ENCODE data around the gene ANKRD40CL. TPM values are rescaled to one million over a fixed set of nuclear protein-coding genes. Genes with fewer than 3 reads are reported as not detected.

Gene ANKRD40CL
- total RNA-seq, 1 experiment from 2014 or later = not detected

GRCh38 chr17:50719144-50719923, 48.0 kb downstream of the ANKRD40CL start, which contains the start of gene LUC7L3 (continued):
- 0 out of 2 replicates have a peak, but pooled peaks have one; percentile 48 for TF ChIP-seq HMGXB4 (CRISPR knock-in tag; IDR thresholded peaks at IDR 0.05)
- no peak for TF ChIP-seq GRHL2 (CRISPR knock-in tag; IDR thresholded peaks at IDR 0.05; ENCODE audit: insufficient replicate concordance, severe bottlenecking)
- no peak for TF ChIP-seq TP53 (CRISPR knock-in tag; IDR thresholded peaks at IDR 0.05)
- no peak for TF ChIP-seq ATF3 (CRISPR knock-in tag; conservative IDR thresholded peaks at IDR 0.05)
- TF ChIP-seq PRRX2 (CRISPR knock-in tag; IDR thresholded peaks at IDR 0.05) = no peak
- TF ChIP-seq ATF6 (CRISPR knock-in tag; IDR thresholded peaks at IDR 0.05) = no peak
- TF ChIP-seq ZNF416 (CRISPR knock-in tag; IDR thresholded peaks at IDR 0.05) = no peak
- TF ChIP-seq NFYB (CRISPR knock-in tag; conservative IDR thresholded peaks at IDR 0.05; ENCODE audit: low read depth) = no peak
- TF ChIP-seq SMAD3 (CRISPR knock-in tag; IDR thresholded peaks at IDR 0.05; ENCODE audit: borderline replicate concordance) = 0 out of 2 replicates have a peak, but pooled peaks have one; percentile 44
- no peak for TF ChIP-seq CBFB (CRISPR knock-in tag; IDR thresholded peaks at IDR 0.05; ENCODE audit: low read depth)
- TF ChIP-seq ZBTB43 (CRISPR knock-in tag; IDR thresholded peaks at IDR 0.05) = peak; percentile 64; the same call in 1 of the 2 replicates
- no peak for TF ChIP-seq ZNF317 (CRISPR knock-in tag; IDR thresholded peaks at IDR 0.05; ENCODE audit: borderline replicate concordance, low read depth)
- TF ChIP-seq FOXK1 (CRISPR knock-in tag; IDR thresholded peaks at IDR 0.05) = peak; percentile 76; the same call in 1 of the 2 replicates
- peak; percentile 77 for TF ChIP-seq MYBL2 (CRISPR knock-in tag; IDR thresholded peaks at IDR 0.05)
- TF ChIP-seq E2F1 (CRISPR knock-in tag; IDR thresholded peaks at IDR 0.05) = peak; percentile 76; the same call in 1 of the 2 replicates
- TF ChIP-seq AFF4 (CRISPR knock-in tag; IDR thresholded peaks at IDR 0.05; ENCODE audit: borderline replicate concordance) = no peak
- 0 out of 2 replicates have a peak, but pooled peaks have one; percentile 55 for TF ChIP-seq IRF2 (CRISPR knock-in tag; IDR thresholded peaks at IDR 0.05; ENCODE audit: borderline replicate concordance, low read depth)
- peak; percentile 81 for TF ChIP-seq MAX (CRISPR knock-in tag; IDR thresholded peaks at IDR 0.05)
- TF ChIP-seq ZNF396 (CRISPR knock-in tag; IDR thresholded peaks at IDR 0.05; ENCODE audit: borderline replicate concordance) = no peak
- TF ChIP-seq KAT7 (CRISPR knock-in tag; IDR thresholded peaks at IDR 0.05; ENCODE audit: borderline replicate concordance) = 0 out of 2 replicates have a peak, but pooled peaks have one; percentile 57
- TF ChIP-seq ZNF263 (CRISPR knock-in tag; IDR thresholded peaks at IDR 0.05; ENCODE audit: low read depth) = peak; percentile 6; the same call in 1 of the 2 replicates
- TF ChIP-seq ERG (CRISPR knock-in tag; IDR thresholded peaks at IDR 0.05) = no peak
- TF ChIP-seq ELF4 (CRISPR knock-in tag; IDR thresholded peaks at IDR 0.05; ENCODE audit: low read depth) = peak; percentile 21; the same call in 1 of the 2 replicates
- no peak for TF ChIP-seq NFATC4 (CRISPR knock-in tag; IDR thresholded peaks at IDR 0.05)
